Stimulated activated CD8-positive, alpha-beta memory T cell treated with anti-CD3 and anti-CD28 coated beads, Interleukin-4, amount 100 ng/mL, for 24 hours (primary cell): Measurements from ENCODE around the gene SIGLEC9.
"Not testable (repeated sequence)": the region's sequence is repeated elsewhere in the genome, so short reads cannot be mapped to it uniquely, and the experiment has no call there.

Source experiments
- DNase-seq: peaks from one replicate; pipeline ENCODE4 v3.0.0-alpha.2; 2020; ENCODE audit warnings: low read depth

The SIGLEC9 gene

DNA sequence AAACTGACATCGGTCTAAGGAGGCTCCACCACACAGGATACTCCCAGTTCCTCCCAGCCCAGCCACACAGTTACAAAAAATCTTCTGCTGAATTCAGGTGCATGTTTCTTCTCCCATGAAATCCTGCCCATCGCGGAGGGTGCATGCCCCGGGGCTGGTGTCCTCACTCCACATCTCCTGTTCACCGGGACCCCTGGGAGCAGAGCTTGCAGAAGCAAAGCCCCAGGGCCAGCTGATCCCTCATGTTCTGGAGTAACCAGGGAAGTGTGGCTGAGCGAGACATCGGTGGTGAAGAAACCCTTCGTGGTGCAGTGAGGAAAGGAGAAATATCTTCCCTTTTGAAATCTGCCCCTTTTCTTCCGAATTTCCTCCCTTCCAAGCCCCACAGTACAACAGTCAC is 904 bp upstream of the SIGLEC9 start:
- DNase-seq, result no peak

DNA sequence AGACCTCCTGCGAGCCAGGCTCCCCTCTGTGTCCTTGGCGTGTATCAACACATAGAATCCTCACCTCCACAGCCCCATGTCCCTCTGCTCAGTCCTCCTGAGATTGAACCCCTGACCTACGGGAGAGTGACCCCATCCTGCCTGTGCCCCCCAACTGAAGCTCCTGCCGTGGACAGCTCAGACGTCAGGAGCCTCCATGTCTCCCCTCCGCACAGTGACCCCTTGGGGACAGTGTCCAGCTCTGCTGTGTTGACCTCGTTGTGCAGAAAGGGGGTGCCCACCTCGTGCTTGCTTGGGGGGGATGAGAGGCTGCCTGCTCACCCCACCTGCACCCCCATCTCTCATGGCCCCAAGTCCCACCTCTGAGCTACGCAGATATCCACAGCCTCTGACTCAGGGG is 490 bp upstream of the SIGLEC9 start:
- DNase-seq, result no peak

DNA sequence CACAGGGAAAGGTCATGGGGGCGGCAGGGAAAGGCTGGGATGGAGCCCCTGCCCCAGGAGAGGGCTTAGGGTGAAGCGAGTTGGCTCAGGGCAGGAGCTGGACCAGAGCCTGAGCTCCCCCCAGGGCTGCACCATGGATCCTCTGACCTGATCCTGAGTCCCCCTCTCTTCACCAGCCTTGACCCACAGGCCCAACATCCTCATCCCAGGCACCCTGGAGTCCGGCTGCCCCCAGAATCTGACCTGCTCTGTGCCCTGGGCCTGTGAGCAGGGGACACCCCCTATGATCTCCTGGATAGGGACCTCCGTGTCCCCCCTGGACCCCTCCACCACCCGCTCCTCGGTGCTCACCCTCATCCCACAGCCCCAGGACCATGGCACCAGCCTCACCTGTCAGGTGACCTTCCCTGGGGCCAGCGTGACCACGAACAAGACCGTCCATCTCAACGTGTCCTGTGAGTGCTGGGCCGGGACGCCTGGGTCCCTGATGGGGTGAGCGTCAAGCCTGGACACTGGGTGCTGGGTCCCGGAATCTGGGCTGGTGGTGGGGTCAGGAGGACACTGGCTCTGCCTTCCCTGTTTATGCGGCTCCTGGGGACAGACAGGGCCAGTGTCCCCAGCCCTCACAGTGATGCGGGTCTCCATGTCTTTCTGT is 842 bp downstream of the SIGLEC9 start:
- no peak for DNase-seq

DNA sequence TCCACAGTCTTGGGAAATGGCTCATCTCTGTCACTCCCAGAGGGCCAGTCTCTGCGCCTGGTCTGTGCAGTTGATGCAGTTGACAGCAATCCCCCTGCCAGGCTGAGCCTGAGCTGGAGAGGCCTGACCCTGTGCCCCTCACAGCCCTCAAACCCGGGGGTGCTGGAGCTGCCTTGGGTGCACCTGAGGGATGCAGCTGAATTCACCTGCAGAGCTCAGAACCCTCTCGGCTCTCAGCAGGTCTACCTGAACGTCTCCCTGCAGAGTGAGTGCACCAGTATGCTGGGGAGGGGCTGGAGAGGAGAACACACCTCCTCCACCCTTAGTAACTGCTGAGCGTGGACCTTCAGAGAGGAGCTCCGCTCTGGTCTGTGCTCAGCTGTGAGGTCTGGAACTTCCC is 2.3 kb downstream of the SIGLEC9 start:
- DNase-seq, result no peak

DNA sequence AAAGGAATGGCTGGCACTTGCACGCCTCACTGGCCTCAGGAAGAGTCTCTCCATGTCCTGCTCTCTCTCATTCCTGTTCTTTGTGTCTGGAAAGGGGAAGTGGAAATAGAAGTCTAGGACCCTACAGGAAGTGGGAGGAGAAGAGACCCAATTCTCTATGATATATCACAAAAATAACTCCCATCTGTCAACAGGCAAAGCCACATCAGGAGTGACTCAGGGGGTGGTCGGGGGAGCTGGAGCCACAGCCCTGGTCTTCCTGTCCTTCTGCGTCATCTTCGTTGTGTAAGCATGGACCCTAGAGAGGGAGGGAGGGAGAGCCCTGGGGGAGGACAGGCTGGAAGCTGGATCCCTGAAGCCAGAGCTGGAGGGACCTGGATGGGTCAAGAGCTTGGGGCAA is 3.0 kb downstream of the SIGLEC9 start:
- DNase-seq, result no peak

DNA sequence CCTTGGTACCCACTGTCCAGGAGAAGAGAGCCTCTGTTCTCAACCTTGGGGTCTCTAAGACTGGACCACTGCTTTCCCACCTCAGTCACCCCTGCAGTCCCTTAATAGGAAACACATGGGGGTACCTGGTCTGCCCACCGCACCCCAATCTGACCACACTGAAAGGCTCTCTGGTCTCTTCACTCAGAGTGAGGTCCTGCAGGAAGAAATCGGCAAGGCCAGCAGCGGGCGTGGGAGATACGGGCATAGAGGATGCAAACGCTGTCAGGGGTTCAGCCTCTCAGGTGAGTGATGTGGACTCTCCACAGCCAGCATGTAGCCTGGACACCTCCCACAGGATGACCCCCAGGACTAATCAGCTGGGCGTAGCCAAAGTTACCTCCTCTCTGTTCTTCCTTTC is 3.5 kb downstream of the SIGLEC9 start:
- DNase-seq, result no peak

DNA sequence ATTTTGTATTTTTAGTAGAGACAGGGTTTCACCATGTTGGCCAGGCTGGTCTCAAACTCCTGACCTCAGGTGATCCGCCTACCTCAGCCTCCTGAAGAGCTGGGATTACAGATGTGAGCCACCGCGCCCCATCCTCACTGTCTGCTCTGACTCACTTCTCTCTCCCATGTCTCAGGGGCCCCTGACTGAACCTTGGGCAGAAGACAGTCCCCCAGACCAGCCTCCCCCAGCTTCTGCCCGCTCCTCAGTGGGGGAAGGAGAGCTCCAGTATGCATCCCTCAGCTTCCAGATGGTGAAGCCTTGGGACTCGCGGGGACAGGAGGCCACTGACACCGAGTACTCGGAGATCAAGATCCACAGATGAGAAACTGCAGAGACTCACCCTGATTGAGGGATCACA is 5.0 kb downstream of the SIGLEC9 start:
- DNase-seq, result no peak

DNA sequence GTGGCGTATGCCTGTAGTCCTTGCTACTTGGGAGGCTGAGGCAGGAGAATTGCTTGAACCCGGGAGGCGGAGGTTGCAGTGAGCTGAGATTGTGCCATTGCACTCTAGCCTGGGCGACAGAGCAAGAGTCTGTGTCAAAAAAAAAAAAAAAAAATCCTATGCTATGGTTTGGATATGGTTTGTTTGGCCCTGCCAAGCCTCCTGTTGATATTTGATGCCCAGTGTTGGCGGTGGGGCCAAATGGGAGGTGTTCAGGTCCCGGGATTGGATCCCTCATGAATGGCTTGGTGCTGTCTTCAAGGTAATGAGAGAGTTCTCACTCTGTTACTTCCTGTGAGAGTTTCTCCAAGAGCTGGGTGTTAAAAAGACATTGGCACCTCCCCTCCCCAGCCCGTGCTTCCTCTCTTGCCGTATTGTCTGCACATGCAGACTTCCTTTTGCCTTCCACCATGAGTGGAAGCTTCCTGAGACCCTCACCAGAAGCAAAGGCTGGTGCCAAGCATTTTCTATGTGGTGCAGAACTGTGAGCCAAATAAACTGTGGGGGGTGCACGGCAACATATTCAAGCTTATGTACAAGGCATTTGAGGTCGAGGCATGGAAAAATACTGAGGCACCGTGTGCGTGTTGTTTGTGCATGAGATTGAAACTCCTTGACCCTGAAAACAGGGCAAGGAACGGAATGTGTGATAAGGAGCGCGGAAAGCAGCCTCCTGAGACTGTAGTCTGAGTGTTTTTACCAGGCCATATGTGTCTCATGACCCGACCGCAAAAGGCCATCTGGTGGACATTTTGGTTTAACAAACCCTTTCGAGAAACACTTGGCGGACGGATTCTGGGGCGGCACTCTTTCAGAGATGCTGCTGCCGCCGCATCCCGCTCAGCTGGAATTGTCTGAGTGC is 7.3 kb downstream of the SIGLEC9 start:
- no peak for DNase-seq

DNA sequence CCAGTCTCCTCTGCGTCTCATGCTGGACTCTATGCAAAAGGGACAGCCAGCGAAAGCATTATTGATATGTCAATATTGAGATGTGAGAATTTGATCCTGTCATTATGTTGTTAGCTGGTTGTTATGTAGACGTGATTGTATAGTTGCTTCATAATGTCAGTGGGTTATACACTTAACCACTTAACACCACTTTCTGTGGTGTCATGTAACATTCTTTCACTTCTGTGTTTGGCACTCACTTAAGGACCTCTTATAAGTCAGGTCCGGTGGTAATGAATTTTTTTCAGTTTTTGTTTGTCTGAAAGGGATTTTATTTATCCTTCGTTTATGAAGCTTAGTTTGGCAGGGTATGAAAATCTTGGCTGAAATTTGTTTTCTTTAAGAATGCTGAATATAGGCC is 10.3 kb downstream of the SIGLEC9 start:
- DNase-seq, result no peak

DNA sequence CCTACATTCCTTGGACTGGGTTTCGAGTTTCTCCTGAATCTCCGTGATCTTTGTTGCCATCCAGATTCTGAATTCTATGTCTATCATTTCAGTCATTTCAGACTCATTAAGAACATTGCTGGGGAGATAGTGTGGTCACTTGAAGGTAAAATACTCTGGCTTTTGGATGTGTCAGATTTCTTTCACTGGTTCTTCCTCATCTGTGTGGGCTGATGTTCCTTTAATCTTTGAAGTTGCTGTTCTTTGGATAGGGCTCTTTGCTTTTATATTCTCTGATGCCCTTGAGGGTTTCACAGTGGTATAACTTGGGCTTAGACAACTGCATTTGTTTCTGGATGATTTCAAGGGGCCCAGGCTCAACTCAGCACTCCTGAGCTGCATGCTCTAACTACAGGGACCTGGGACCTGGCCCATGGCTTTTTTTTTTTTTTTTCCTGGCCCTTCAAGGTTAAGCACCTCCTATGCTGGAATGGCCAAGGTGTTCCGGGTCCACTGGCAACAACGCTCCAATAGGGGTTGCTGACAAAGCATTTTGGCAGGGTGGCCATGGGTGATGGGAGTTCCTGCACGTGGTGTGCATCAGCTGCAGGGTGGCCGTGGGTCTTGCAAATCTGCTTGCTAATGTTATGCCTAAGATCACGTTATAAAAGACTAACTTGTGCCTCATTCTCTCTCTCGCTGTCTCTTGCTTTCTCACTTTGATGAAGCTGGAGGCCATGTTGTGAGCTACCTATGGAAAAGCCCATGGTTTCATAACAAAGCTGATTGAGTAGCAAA is 11.5 kb downstream of the SIGLEC9 start:
- DNase-seq, result no peak

DNA sequence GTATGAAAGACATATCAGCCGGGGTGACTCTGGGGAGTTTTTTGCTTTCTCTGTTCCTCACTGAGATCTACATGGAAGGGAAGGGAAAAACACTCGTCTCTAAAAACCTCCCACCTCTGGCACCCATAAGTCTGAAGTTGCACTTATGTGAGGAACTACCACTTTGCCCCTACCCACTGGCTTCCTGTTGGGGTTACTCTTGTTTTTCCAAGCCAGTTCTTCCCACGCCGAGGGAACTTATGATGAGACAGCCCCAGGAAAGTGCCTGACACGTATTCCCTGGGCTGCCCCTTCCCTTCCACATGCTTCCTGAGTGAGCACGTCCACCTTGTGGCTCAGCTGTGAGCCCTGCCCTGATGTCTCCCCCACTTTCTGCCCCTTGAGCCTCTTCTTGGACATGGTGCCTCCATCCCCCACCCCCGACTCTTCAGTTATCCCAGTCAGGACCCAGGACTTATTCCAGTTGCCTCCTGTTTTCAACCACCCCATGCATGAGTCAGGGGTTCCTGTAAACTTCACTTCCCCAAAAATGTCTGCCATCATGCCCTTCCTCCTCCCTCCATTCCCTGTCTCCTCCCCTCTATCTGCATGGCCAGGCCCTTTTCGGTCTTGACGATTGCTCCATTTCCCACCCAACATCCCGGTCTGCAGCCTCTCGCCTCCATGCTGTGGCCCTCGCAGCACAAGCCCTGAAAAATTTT is 12.3 kb downstream of the SIGLEC9 start:
- no peak for DNase-seq

DNA sequence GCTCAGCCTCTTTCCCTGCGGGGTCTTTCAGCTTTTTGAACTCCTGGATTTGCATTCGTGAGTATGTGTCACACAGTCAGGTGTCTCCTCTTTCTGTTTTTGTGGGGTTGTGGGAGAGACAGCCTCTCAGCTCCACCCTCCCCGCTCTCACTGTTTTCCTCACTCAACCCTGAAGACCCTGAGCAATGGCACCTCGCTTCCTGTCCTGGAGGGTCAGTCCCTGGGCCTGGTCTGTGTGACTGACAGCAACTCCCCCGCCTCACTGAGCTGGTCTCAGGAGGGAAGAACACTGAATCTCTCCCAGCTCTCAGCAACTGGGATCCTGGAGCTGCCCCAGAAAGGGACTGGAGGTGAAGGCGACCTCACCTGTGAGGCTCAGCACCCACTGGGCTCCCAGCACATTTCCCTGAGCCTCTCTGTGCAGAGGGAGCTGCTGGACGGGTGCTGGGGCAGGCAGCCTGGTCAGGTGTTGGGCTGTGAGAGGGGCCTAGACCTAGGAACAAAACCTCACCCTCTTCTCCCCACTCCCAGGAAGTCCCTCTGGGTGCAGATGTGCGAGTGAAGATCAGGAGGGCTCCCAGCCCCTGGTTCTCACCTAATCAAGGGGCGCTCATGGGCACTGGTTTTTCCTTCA is 13.2 kb downstream of the SIGLEC9 start:
- no peak for DNase-seq

DNA sequence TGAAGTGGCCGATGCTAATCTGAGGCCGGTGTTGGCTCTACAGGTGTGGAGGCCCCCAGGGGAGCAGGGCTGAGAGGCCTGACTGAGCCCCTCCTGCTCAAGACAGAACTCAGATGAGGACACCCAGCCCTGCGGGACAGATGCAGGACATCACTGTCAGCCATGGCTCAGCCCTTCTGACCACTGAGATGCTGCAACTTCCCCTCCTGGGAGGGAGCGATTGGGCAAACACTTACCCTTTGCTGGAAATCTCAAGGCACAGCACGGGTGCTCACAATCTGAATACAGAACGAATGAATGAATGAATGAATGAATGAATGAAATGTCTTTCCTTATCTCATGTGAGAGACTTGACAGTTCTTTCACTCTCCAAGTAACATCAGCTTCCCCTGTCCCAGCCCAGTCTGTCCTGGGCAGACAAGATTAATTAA is 13.9 kb downstream of the SIGLEC9 start:
- DNase-seq, result no peak

DNA sequence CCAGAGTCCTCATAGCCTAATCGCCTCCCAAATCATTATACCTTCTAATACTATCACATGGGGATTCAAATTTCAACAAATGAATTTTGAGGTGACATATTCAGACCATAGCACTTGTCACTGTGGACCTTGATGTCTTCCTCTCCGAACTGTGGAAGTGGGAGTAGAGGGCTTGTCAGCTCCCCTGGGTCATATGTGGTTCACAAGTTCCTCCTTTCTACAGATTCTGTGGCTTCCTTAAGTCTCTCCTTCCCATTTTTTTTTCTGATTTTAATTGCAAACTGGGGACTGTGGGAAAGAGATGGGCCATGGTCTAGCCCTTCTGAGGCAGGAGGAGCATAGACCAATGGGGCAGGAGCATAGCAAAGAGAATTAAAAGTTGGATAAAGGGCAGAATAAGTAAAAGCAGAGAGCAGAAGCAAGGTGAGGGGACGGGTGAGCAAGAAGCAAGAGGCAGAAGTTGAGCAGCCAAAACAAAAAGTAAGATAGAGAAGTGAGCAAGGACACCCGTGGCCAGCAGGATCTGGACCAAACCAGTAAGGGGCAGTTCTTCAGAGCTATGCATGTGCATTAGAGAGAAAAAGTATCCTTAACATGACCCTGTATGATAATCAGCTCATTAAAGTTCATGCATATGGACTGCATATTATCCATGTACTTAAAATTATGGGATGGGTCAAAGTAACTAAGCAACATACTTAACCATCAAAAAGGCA is 14.8 kb downstream of the SIGLEC9 start:
- no peak for DNase-seq

DNA sequence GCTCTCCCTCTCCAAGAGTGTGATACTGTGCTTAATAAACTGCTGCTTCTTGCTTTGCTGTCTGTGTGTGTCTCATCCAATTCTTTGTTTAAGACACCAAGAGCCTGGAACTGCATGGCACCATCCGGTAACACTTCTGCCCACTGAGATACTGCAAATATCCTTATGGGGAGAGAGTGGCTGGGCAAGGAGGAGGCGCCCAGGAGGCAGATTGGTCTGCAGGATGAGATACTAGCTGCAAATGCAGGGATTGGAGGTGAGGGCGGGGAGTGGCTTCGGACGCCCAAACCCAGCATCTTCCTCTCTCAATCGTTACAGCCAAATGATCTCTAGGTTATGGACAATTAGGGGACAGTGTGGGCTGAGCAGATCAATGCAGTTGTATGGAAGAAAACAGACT is 15.7 kb downstream of the SIGLEC9 start:
- DNase-seq, result no peak

DNA sequence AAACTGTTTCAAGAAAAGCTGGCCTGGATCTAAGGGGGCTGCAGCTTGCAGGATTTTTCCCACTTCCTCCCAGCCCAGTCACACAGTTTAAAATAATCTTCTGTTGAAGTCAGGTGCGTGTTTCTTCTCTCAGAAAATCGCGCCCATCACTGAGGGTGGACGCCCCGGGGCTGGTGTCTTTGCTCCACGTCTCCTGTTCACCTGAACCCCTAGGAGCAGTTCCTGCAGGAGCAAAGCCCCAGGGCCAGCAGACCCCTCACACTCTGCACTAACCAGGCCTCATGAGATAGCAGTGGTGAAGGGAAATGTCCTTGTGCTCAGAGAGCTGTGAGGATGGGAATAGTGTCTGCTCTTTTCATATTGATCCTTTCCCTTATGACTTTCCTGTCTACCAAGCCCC is 16.5 kb downstream of the SIGLEC9 start:
- DNase-seq, result no peak

DNA sequence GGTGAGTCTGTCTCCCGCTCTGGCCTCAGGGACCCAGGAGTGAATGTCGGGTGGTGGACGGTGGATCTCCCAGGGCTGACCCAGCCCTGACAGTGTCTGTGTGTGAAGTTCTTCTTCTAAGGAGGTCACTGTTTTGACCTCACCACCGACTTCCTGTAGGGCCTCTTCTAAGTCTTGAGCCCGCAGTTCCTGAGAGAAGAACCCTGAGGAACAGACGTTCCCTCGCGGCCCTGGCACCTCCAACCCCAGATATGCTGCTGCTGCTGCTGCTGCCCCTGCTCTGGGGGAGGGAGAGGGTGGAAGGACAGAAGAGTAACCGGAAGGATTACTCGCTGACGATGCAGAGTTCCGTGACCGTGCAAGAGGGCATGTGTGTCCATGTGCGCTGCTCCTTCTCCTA is 17.4 kb downstream of the SIGLEC9 start, which contains the start of gene SIGLEC7:
SIGLEC7 (plus strand) TSS at position 183 of the 400 bp plus-strand sequence; CDS start at position 252, 69 bp downstream.
- DNase-seq, result no peak

DNA sequence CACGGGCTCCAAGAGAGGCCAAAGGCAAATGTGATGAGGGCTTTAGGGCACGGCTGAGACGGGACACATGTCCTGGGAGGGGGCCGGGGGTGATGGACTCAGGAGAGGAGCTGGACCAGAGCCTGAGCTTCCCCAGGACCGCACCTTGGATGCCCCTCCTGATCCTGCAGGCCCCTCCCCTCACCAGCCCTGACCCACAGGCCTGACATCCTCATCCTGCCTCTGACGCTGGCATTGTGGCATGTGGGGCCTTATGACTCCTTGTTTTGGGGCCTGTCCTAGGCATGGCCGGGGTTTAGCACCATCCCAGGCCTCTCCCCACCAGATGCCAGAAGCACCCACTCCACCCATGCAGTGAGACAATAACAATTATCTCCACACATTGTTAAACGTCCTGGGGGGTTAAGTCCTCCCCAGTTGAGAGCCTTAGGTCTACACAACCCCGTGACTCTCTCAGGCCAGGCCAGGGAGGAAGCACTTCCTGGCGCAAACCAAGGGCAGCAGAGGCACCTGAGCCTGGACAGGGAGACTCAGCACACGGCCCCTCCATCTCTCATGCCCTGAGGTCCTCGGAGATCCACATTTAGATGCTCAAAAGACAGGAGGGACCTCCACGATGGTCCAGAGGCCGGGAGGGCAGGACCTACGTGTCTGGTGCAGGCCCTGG is 18.2 kb downstream of the SIGLEC9 start:
- DNase-seq, result not testable (repeated sequence)

DNA sequence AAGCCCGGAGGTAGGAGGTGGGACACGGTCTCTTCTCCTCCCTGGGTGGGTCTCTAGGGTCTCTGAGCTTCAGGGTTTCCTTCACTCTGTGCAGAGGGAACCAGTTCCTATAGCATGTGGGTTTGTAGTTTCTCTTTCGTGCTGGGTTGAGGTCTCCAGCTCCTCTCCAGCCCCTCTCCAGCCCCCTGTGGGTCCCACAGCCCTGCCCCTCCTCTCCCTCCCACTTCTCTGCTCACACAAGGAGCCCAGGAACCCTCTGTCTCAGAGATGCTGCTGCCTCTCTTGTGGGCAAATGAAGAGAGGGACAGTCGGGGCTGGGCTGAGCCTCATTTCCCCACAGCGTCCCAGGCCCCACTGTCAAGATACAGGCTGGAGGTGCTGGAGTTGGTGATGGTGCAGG is 18.8 kb downstream of the SIGLEC9 start:
- no peak for DNase-seq

DNA sequence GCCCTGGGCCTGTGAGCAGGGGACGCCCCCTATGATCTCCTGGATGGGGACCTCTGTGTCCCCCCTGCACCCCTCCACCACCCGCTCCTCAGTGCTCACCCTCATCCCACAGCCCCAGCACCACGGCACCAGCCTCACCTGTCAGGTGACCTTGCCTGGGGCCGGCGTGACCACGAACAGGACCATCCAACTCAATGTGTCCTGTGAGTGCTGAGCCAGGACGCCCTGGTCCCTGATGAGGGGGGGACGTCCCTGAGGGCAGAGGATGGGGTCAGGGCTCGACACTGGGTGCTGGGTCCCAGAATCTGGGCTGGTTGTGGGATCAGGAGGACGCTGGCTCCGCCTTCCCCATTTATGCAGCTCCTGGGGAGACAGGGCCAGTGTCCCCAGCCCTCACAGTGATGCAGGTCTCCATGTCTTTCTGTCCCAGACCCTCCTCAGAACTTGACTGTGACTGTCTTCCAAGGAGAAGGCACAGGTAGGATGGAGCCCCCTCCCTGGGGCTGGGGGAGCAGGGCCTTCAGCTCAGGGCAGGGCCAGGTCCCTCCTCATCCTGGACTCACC is 19.9 kb downstream of the SIGLEC9 start:
- no peak for DNase-seq
